WTC11 (cell line): Measurements from ENCODE around the gene SMIM26. TPM values are rescaled to one million over a fixed set of nuclear protein-coding genes. Genes with fewer than 3 reads are reported as not detected.

Source experiments
- ATAC-seq: fragments of 200-7000 bp; cut with Tn5 transposase; 2 replicates; pipeline ENCODE4 v1.10.0; 2021; ENCODE audit warnings: mild to moderate bottlenecking, moderate library complexity
- CTCF ChIA-PET: fragments of 300-600 bp; sonication (Branson Sonifier 250); formaldehyde crosslinking; loops from one replicate; lab custom pipeline; 2021; ENCODE audit warnings: antibody characterized with exemption; lab: Charles Lee
- POLR2A ChIA-PET: fragments of 350-600 bp; sonication (Branson Sonifier 250); formaldehyde crosslinking; loops from one replicate; lab custom pipeline; 2021; ENCODE audit warnings: antibody characterized with exemption; lab: Charles Lee
- DNase-seq: peaks from one replicate; pipeline ENCODE4 v3.0.0; 2021; ENCODE audit warnings: low spot score
- H3K27ac Mint-ChIP-seq: 2 replicates; pipeline ENCODE4 v1.8.0; 2021; ENCODE audit warnings: mixed read lengths
- H3K27me3 Mint-ChIP-seq: 2 replicates; pipeline ENCODE4 v1.8.0; 2021; ENCODE audit warnings: low read depth, mild to moderate bottlenecking, moderate library complexity, mixed read lengths
- H3K36me3 Mint-ChIP-seq: 2 replicates; pipeline ENCODE4 v1.8.0; 2021; ENCODE audit warnings: mixed read lengths
- H3K4me1 Mint-ChIP-seq: 2 replicates; pipeline ENCODE4 v1.8.0; 2022; ENCODE audit warnings: mixed read lengths
- H3K4me3 Mint-ChIP-seq: 2 replicates; pipeline ENCODE4 v1.8.0; 2021; ENCODE audit warnings: mild to moderate bottlenecking, moderate library complexity, mixed read lengths
- H3K9me3 Mint-ChIP-seq: 2 replicates; pipeline ENCODE4 v1.8.0; 2021; ENCODE audit warnings: mixed read lengths
- ARID4B ChIP-seq: sonication (generic); formaldehyde crosslinking; IDR thresholded peaks from 2 replicates; pipeline ENCODE4 v1.8.0; 2023; ENCODE audit warnings: missing genetic modification reagents, mild to moderate bottlenecking, borderline replicate concordance
- ATF3 ChIP-seq: sonication (generic); formaldehyde crosslinking; conservative IDR thresholded peaks from 2 replicates; pipeline ENCODE4 v1.8.1; 2022; ENCODE audit warnings: mild to moderate bottlenecking, missing genetic modification reagents
- CTCF ChIP-seq: fragments of 200-600 bp; IDR thresholded peaks from 2 replicates; pipeline ENCODE4 v1.8.0; 2022; ENCODE audit warnings: antibody characterized with exemption
- E2F5 ChIP-seq: sonication (generic); formaldehyde crosslinking; IDR thresholded peaks from 2 replicates; pipeline ENCODE4 v1.8.1; 2022; ENCODE audit warnings: mild to moderate bottlenecking, moderate library complexity, missing genetic modification reagents
- EMX1 ChIP-seq: fragments of 250-450 bp; sonication (Bioruptor Pico); IDR thresholded peaks from 2 replicates; pipeline ENCODE4 v1.8.0; 2021; ENCODE audit warnings: mild to moderate bottlenecking
- ETV6 ChIP-seq: sonication (generic); formaldehyde crosslinking; IDR thresholded peaks from 2 replicates; pipeline ENCODE4 v1.8.1; 2022; ENCODE audit warnings: mild to moderate bottlenecking, missing genetic modification reagents
- FOXP1 ChIP-seq: sonication (generic); formaldehyde crosslinking; IDR thresholded peaks from 2 replicates; pipeline ENCODE4 v1.8.0; 2022; ENCODE audit warnings: missing genetic modification reagents, mild to moderate bottlenecking, moderate library complexity, borderline replicate concordance
- FOXP4 ChIP-seq: sonication (generic); formaldehyde crosslinking; IDR thresholded peaks from 2 replicates; pipeline ENCODE4 v1.8.0; 2022; ENCODE audit warnings: mild to moderate bottlenecking, missing genetic modification reagents
- GABPB1 ChIP-seq: sonication (generic); formaldehyde crosslinking; IDR thresholded peaks from 2 replicates; pipeline ENCODE4 v1.8.1; 2023; ENCODE audit warnings: mild to moderate bottlenecking, missing genetic modification reagents
- MAX ChIP-seq: sonication (generic); formaldehyde crosslinking; IDR thresholded peaks from 2 replicates; pipeline ENCODE4 v1.8.0; 2022; ENCODE audit warnings: mild to moderate bottlenecking, missing genetic modification reagents
- MLX ChIP-seq: sonication (generic); formaldehyde crosslinking; IDR thresholded peaks from 2 replicates; pipeline ENCODE4 v1.8.1; 2023; ENCODE audit warnings: mild to moderate bottlenecking, missing genetic modification reagents, moderate library complexity
- PRRX2 ChIP-seq: fragments of 250-450 bp; sonication (Bioruptor Pico); IDR thresholded peaks from 2 replicates; pipeline ENCODE4 v1.8.0; 2021; ENCODE audit warnings: mild to moderate bottlenecking
- SMAD4 ChIP-seq: sonication (generic); formaldehyde crosslinking; IDR thresholded peaks from 2 replicates; pipeline ENCODE4 v1.8.0; 2022; ENCODE audit warnings: mild to moderate bottlenecking, missing genetic modification reagents
- SP1 ChIP-seq: sonication (generic); formaldehyde crosslinking; conservative IDR thresholded peaks from 2 replicates; pipeline ENCODE4 v1.8.1; 2022; ENCODE audit warnings: missing genetic modification reagents
- USF1 ChIP-seq: sonication (generic); formaldehyde crosslinking; IDR thresholded peaks from 2 replicates; pipeline ENCODE4 v1.8.0; 2022; ENCODE audit warnings: mild to moderate bottlenecking, missing genetic modification reagents
- USF2 ChIP-seq: sonication (generic); formaldehyde crosslinking; IDR thresholded peaks from 2 replicates; pipeline ENCODE4 v1.8.1; 2023; ENCODE audit warnings: mild to moderate bottlenecking, missing genetic modification reagents, moderate library complexity
- ZBTB21 ChIP-seq: sonication (generic); formaldehyde crosslinking; IDR thresholded peaks from 2 replicates; pipeline ENCODE4 v1.8.1; 2023; ENCODE audit warnings: mild to moderate bottlenecking, missing genetic modification reagents, borderline replicate concordance
- ZNF416 ChIP-seq: fragments of 250-450 bp; sonication (Bioruptor Pico); IDR thresholded peaks from 2 replicates; pipeline ENCODE4 v1.9.0; 2021; ENCODE audit warnings: mild to moderate bottlenecking, inconsistent platforms
- total RNA-seq: library from RNA; stranded (reverse); gene quantifications from 3 replicates; pipeline ENCODE4 v1.2.3, GENCODE V29; 2021

The SMIM26 gene
- total RNA-seq, 1 experiment from 2014 or later: 71.9 TPM

- peak overlapping the region; percentile 32; the same call in 1 of the 2 replicates for H3K27ac Mint-ChIP-seq
- TF ChIP-seq GABPB1 (CRISPR knock-in tag): peak; percentile 99
- TF ChIP-seq SMAD4: no peak
- no peak for TF ChIP-seq E2F5 (CRISPR knock-in tag)
- TF ChIP-seq ZBTB21 (CRISPR knock-in tag): no peak
- ATAC-seq (peak; percentile 29), DNase-seq (peak; percentile 31)
- peaks cover 3% of the 10 kb centered on the region; the same call in 1 of the 2 replicates for H3K27me3 Mint-ChIP-seq
- H3K36me3 Mint-ChIP-seq: no peaks in the 10 kb centered on the region; the same call in 1 of the 2 replicates
- H3K4me3 Mint-ChIP-seq: no peak overlapping the region
- CTCF ChIA-PET: interaction anchor here (0.6 to 1.1 kb wide), 2 partner anchors 9 to 78 kb away, joined by 3 to 4 read pairs; partner anchors contain the start of gene SEC23B
- H3K9me3 Mint-ChIP-seq: peaks cover 4% of the 10 kb centered on the region
- POLR2A ChIA-PET: interaction anchor here (0.6 to 1.2 kb wide), 4 partner anchors 10 to 1984 kb away, joined by 3 to 11 read pairs (median 5); partner anchors contain the start of genes DZANK1, POLR3F and SEC23B
- peaks cover 21% of the 10 kb centered on the region for H3K4me1 Mint-ChIP-seq
Observed at GRCh38 chr20:18585134-18585533, 17.9 kb downstream of the SMIM26 start.

GRCh38 chr20:18587665-18588573 is 20.7 kb downstream of the SMIM26 start, which contains the start of gene DTD1:
DTD1 (plus strand) TSS chr20:18588054; CDS start chr20:18588073, 19 bp downstream.
- Mint-ChIP-seq H3K36me3 (no peaks in the 10 kb centered on the region; the same call in 1 of the 2 replicates), H3K9me3 (peaks cover 4% of the 10 kb centered on the region), H3K4me1 (peaks cover 41% of the 10 kb centered on the region), H3K27me3 (peaks cover 3% of the 10 kb centered on the region; the same call in 1 of the 2 replicates), H3K4me3 (peak within 1 kb of the TSS; percentile 83), H3K27ac (peak within 1 kb of the TSS; percentile 78)
- ChIA-PET POLR2A (interaction anchor here (1.0 to 1.5 kb wide), 2 partner anchors 21 to 80 kb away, joined by 3 to 6 read pairs; partner anchors contain the start of genes SEC23B and SMIM26), CTCF (interaction anchor here (1.0 kb wide), 2 partner anchors 11 to 16 kb away, joined by 3 read pairs; no protein-coding TSS in a partner anchor)
- DNase-seq (peak; percentile 95), ATAC-seq (peak; percentile 90)
- TF ChIP-seq MAX (CRISPR knock-in tag) (no peak; the same call in 1 of the 2 replicates), FOXP1 (CRISPR knock-in tag) (peak; percentile 85), CTCF (peak; percentile 76), ETV6 (CRISPR knock-in tag) (no peak), GABPB1 (CRISPR knock-in tag) (peak; percentile 68; the same call in 1 of the 2 replicates), MLX (CRISPR knock-in tag) (no peak), FOXP4 (CRISPR knock-in tag) (peak; percentile 48; the same call in 1 of the 2 replicates), ZBTB21 (CRISPR knock-in tag) (no peak), SP1 (CRISPR knock-in tag) (peak; percentile 85), ARID4B (peak; percentile 56; the same call in 1 of the 2 replicates), USF2 (peak; percentile 48; the same call in 1 of the 2 replicates), ZNF416 (CRISPR knock-in tag) (0 out of 2 replicates have a peak, but pooled peaks have one; percentile 50), PRRX2 (no peak), ATF3 (CRISPR knock-in tag) (no peak), USF1 (CRISPR knock-in tag) (0 out of 2 replicates have a peak, but pooled peaks have one; percentile 25), EMX1 (CRISPR knock-in tag) (no peak)
